CD4-positive, alpha-beta T cell treated with Interleukin-6 for 4 hours (primary cell): ENCODE data around the gene CEP55.
"Not testable (repeated sequence)": the region's sequence is repeated elsewhere in the genome, so short reads cannot be mapped to it uniquely, and the experiment has no call there.

Source experiments
- DNase-seq: peaks from one replicate; pipeline ENCODE4 v3.0.0-alpha.2; 2020; ENCODE audit warnings: mixed read lengths

Gene CEP55

DNA sequence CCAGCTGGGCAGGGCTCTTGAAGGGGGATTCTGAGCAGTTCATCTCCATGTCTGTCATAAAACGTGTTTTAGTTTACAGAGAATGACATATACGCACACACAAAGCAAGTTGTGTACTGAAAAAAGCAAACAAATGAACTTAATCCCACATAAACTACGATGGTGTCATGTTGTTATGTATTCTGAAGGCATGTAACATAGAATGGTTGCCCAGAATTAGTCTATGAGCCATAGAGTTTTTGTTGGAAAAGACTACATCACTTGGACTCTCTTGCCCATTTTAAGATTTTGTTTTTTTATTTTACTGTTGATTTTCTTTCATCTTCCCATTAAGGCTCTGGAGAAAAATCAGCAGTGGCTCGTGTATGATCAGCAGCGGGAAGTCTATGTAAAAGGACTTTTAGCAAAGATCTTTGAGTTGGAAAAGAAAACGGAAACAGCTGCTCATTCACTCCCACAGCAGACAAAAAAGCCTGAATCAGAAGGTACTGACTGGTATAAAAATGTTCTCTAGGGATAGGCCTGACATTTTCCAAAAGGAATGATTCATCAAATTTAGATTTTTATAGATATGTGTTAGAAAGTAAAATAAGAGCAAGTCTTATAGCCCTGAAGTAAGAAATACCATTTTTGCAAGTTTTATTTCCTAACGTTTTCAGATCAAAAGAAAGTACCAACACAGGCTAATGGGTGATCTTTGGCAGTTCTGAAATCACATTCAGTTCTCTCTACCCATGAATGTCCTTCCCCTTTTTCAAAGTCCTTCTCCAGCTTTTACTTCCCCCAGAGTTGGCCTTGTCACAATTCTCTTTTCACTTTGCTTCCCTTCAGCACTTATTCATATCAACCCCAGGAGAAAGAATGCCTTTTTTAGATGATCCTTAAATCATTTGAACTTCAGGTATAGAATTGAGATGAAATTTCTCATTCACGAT is 18.9 kb downstream of the CEP55 start:
- no peak for DNase-seq

- no peak for DNase-seq
Observed at GRCh38 chr10:93516006-93516380, 19.6 kb downstream of the CEP55 start.

DNA sequence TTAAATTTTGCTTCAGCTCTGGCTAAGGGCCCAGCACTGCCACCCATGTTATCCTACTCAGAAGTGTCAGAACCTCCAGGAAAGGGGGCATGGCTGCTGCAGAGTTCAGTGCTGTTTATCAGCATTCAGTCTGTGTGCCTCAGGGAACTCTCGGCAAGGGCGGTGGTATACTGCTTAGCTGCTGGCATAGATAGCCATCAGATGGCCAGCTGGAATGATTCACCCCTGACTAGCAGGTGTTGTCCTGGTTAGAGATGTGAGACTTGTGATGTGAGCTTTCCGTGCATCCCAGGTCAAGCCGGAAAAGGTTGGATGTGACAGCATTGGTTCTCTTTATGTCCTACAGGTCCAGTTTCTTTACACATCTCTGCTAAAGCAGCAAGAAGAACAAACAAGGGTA is 22.1 kb downstream of the CEP55 start:
- no peak for DNase-seq

GRCh38 chr10:93535293-93535692 is 38.9 kb downstream of the CEP55 start:
- DNase-seq: no peak

DNA sequence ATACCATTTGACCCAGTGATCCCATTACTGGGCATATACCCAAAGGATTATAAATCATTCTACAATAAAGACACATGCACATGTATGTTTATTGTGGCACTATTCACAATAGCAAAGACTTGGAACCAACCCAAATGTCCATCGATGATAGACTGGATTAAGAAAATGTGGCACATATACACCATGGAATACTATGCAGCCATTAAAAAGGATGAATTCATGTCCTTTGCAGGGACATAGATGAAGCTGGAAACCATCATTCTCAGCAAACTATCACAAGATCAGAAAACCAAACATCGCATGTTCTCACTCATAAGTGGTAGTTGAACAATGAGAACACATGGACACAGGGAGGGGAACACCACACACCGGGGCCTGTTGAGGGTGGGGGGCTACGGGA is 44.5 kb downstream of the CEP55 start:
- DNase-seq: not testable (repeated sequence)

DNA sequence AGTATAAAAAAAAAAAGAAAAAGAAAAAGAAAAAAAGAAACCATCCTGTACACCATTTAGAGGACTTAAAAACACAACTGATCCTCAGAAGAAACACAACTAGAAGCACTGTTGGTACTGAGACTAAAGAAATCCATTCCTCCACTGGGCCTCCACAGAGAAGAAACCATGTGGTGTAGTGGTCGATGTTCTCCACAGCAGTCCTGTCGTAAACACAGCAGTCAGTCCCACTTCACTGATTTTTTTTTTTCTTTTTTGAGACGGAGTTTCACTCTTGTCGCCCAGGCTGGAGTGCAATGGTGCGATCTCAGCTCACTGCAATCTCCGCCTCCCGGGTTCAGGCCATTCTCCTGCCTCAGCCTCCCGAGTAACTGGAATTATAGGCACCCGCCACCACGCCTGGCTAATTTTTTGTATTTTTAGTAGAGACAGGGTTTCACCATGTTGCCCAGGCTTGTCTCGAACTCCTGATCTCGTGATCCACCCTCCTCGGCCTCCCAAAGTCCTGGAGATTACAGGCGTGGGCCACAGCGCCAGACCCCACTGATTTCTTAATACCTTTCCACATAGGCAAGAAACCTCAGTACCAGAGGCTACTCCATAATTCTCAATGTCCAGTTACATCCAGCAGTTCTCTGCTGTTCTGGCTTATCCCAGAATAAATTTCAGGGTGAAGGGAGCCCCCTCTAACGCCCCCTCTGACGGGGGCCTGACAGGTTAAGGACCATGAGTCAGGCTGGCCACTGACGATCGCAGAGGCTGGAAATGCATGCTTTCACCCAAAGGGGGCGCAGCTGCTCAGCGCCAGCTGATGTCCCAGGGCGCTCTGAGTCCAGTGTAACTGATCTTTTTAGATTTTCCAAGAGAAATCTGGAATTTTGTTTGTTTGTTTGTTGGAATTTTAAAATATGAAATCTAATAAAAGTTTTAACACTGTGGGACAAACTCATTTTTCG is 45.3 kb downstream of the CEP55 start:
- DNase-seq: peak; percentile 19

- no peak for DNase-seq
Observed at GRCh38 chr10:93542358-93542791, 46.0 kb downstream of the CEP55 start.

DNA sequence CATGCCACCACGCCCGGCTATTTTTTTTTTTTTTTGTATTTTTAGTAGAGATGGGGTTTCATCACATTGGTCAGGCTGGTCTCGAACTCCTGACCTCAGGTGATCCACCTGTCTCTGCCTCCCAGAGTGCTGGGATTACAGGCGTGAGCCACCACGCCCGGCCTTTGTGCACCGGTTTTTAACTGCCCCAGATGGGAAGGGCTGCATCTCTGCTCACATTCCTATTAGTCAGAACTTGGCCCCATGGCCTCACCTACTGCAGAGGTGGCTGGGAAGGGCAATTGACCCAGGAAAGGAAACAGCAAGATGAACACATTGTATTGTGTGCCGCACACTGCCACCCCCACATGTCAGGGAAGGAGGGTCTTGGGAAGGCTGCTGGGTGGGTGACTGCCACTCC is 50.6 kb downstream of the CEP55 start:
- DNase-seq: not testable (repeated sequence)

DNA sequence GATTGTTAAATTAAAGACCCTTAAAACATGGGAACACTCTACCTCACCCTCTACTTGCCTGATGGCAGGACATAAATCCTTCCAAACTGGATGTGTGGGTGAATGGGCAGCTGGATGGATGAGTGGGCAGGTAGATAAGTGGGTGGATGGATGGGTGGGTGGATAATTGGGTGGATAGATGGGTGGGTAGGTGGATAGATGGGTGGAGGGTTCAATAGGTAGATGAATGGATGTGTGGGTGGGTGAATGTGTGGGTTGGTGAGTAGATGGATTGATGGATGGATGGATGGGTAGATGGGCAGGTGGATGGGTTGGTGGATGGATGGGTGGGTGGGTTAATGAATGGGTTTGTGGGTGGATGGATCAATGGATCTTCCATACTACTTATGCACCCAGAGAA is 51.1 kb downstream of the CEP55 start:
- DNase-seq: no peak

DNA sequence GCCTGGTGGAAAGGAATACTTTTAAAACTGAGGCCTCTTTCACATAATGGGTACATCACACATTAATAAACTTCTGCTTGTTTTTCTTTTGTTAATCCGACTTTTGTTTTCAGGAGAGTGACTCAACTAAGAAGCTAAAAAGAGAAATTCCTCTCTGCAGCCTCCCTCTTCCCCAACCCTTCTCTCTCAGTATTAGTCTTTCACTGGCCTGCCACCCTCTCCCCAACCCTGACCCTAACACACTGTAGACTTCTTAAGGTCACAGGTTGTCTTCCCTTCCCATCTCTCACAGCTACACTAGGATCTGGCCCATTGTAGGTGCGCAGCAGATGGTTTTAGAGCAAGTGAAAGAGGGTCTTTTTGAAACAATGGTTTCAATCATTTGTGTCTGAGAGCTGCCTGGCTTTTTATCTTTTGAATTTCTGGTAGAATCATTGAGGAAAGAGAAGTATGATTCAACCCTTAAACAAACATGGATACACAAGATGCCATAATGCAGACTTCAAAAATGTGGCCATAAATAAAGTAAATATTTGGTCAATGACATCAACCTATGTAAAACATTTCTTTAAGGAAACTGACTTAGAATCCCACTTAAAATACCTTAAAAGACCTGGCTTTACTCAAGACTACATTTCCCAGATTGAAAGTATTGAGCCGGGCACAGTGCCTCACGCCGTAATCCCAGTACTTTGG is 52.1 kb downstream of the CEP55 start:
- no peak for DNase-seq

DNA sequence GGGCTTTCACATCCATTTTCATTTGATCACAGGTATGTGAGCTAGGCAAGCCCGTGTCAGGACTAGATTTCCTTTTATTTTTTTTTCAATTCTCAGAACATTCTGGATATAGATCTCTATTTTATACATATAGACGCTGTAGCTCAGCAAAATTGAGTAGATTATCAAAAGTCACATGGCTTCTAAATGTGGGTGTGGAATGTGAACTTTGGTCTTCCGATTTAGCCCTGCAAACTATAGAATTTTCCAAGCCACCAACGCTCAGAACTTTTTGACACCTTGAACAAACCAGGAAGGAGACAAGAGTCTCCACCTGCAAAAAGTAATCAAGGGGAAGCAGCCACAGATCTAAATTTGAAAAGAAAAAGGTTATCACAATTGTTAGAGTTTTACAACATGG is 54.2 kb downstream of the CEP55 start:
- no peak for DNase-seq

DNA sequence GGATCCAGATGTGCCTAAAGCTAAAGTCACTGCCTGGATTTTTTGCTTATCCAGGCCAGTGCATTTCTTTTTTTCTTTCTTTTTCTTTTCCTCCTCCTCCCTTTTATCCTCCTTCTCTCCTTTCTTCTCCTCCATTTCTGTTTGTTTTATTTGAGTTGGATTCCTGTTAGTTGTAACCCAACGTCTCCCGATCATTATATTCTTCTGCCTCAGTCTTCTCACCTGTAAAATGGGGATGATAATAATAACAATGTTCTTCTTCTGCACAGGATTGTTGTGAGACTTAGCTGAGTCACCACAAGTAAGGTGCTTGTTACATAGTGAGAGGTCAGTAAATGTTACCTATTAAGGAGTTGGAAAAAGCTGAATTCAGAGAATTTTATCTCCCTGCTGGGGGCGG is 56.4 kb downstream of the CEP55 start:
- no peak for DNase-seq

DNA sequence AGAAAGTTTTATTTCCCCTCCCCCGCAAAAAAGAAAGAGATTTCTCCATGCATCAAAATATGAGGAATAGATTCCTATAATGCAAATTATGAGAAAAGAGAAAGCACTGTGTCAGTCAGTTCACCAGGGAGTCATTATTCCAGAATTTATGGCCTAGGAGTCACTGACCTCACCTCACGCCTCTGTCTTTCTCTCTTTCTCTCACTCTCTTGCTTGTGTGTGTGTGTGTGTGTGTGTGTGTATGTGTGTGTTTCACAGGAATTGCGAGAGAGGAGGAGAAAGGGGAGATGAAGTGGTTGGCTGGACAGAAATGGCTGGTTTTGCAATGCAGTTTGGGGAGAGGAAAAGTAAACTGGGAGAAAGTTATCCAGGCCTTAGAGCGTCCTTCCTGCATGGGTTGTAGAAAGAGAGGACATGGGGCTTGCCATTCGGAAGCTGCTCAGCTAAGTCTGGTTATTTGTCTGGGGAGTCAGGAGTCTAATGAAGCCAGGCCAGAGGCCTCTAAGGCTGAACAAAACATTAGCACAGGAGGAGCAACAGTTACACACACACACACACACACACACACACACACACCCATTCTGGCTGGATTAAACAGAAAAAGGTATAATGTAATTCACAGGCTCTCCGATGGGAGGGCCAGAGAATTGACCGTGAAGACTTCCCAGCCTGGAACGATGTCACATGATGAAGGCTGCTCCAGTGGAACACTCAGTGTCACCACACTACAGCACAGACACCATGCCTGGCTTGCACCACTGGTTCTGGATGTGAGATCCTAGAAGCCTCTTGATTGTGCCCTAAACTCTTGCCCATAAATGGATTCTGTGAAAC is 57.3 kb downstream of the CEP55 start:
- DNase-seq: no peak

GRCh38 chr10:93554316-93554663 is 57.9 kb downstream of the CEP55 start:
- no peak for DNase-seq

- peak; percentile 36 for DNase-seq
Observed at GRCh38 chr10:93554760-93555432, 58.5 kb downstream of the CEP55 start.

GRCh38 chr10:93559490-93559889 is 63.1 kb downstream of the CEP55 start:
- DNase-seq: no peak

- no peak for DNase-seq
Observed at GRCh38 chr10:93560541-93560940, 64.1 kb downstream of the CEP55 start.

DNA sequence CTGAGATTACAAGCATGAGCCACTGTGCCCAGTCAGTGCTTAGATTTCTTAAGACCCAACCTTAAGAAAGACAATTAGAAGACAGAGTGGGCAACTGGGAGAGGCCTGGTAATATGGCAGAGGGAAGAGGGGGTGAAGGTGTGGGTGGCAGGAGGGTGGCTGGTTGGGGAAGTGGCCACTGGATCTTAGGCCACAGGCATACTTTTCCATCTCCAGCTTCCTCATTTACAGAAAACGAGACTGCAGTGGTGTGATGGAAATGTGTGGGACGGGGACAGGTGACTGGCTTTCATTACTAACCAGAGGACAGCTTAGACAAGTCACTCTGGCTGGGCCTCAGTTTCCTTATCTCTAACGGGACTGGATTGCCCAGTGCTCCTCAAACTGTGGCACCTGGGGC is 69.0 kb downstream of the CEP55 start:
- DNase-seq: no peak

- no peak for DNase-seq
Observed at GRCh38 chr10:93566435-93567276, 70.2 kb downstream of the CEP55 start, which contains the start of gene FFAR4. Gene FFAR4, plus strand, starts transcription at chr10:93566665. Its CDS starts 56 bp downstream, at chr10:93566721.
